B cell (primary cell): ENCODE measurements around the gene VPS26A. TPM values are rescaled to one million over a fixed set of nuclear protein-coding genes. Genes with fewer than 3 reads are reported as not detected.

Source experiments
- ATAC-seq: fragments of 200-7000 bp; cut with Tn5 transposase; one replicate; pipeline ENCODE4 v1.10.0; 2021; ENCODE audit warnings: low read depth, mild to moderate bottlenecking, moderate number of reproducible peaks, moderate library complexity
- CTCF ChIA-PET: fragments of 350-600 bp; sonication (Branson Sonifier 250); formaldehyde crosslinking; loops from one replicate; lab custom pipeline; 2021; ENCODE audit warnings: antibody characterized with exemption, inconsistent platforms; lab: Charles Lee
- POLR2A ChIA-PET: fragments of 350-600 bp; sonication (Branson Sonifier 250); formaldehyde crosslinking; loops from one replicate; lab custom pipeline; 2021; ENCODE audit warnings: antibody characterized with exemption; lab: Charles Lee
- DNase-seq: peaks from one replicate; pipeline ENCODE4 v3.0.0; 2013
- H2AFZ ChIP-seq: 2 replicates; pipeline ENCODE4 v1.6.1; 2012; ENCODE audit warnings: mild to moderate bottlenecking, low read depth, low read length; ENCODE audit not compliant: insufficient read depth, poor library complexity, severe bottlenecking
- H3K27ac ChIP-seq, 2 donors: 1 replicate in 1 of 2; 2 replicates in 1 of 2; pipeline ENCODE4 v1.5.1; 2012 to 2013; ENCODE audit warnings: low read length in 2 of 2, mild to moderate bottlenecking in 2 of 2, moderate library complexity in 1 of 2
- H3K27me3 ChIP-seq, 4 experiments: fragments of 200-600 bp in 1 of 4; sonication (generic) in 1 of 4; replicated peaks in 1 of 4; 1 replicate in 2 of 4; 2 replicates in 2 of 4; pipeline versions ENCODE4 v1.6.1 to v1.7.0; 2013 to 2016; ENCODE audit warnings: low read length in 3 of 4, mild to moderate bottlenecking in 2 of 4, mixed read lengths in 1 of 4, moderate library complexity in 1 of 4; ENCODE audit not compliant: insufficient read depth in 4 of 4, control insufficient read depth in 3 of 4; ENCODE audit errors: control extremely low read depth in 1 of 4
- H3K36me3 ChIP-seq, 2 experiments: replicated peaks in 1 of 2; 1 replicate in 1 of 2; 2 replicates in 1 of 2; pipeline versions ENCODE4 v1.6.1 to v1.7.1; 2013; ENCODE audit warnings: low read length in 1 of 2; ENCODE audit not compliant: insufficient read depth in 2 of 2, control insufficient read depth in 1 of 2; ENCODE audit errors: control extremely low read depth in 1 of 2, extremely low read depth in 1 of 2
- H3K4me1 ChIP-seq, 2 donors: fragments of 200-600 bp in 1 of 2; sonication (generic) in 1 of 2; 1 replicate in 1 of 2; 2 replicates in 1 of 2; pipeline versions ENCODE4 v1.5.1 to v1.6.1; 2013 to 2017; ENCODE audit warnings: low read length in 2 of 2; ENCODE audit not compliant: control insufficient read depth in 2 of 2, insufficient read depth in 2 of 2
- H3K4me2 ChIP-seq: replicated peaks from 2 replicates; pipeline ENCODE3; 2012; ENCODE audit warnings: mild to moderate bottlenecking, low read depth, low read length; ENCODE audit not compliant: poor library complexity, severe bottlenecking
- H3K4me3 ChIP-seq, 5 experiments: fragments of 200-600 bp in 1 of 5; sonication (generic) in 1 of 5; 1 replicate in 3 of 5; 2 replicates in 2 of 5; pipeline versions ENCODE4 v1.5.1 to v1.7.0; 2011 to 2016; ENCODE audit warnings: low read length in 4 of 5, mild to moderate bottlenecking in 4 of 5, low read depth in 2 of 5, control low read depth in 1 of 5, moderate library complexity in 1 of 5; ENCODE audit not compliant: insufficient read depth in 1 of 5; ENCODE audit errors: control extremely low read depth in 1 of 5, extremely low read depth in 1 of 5
- H3K79me2 ChIP-seq: fragments of 200-600 bp; sonication (generic); one replicate; pipeline ENCODE4 v1.6.0; 2016; ENCODE audit warnings: low read length; ENCODE audit not compliant: control insufficient read depth, insufficient read depth
- H3K9ac ChIP-seq: fragments of 200-600 bp; sonication (generic); 2 replicates; pipeline ENCODE4 v1.6.1; 2017; ENCODE audit warnings: mild to moderate bottlenecking, low read length, moderate library complexity
- H3K9me3 ChIP-seq, 3 donors: one replicate each; pipeline versions ENCODE4 v1.6.1 to v1.7.1; 2013; ENCODE audit warnings: low read length in 2 of 3; ENCODE audit not compliant: control insufficient read depth in 2 of 3, insufficient read depth in 1 of 3; ENCODE audit errors: control extremely low read depth in 1 of 3
- H4K20me1 ChIP-seq: 2 replicates; pipeline ENCODE4 v1.6.0; 2012; ENCODE audit warnings: mild to moderate bottlenecking, low read length; ENCODE audit not compliant: insufficient read depth, control insufficient read depth, poor library complexity, severe bottlenecking
- H3K27ac Mint-ChIP-seq: one replicate; pipeline ENCODE4 v1.8.0; 2021; ENCODE audit warnings: mixed read lengths
- H3K27me3 Mint-ChIP-seq: one replicate; pipeline ENCODE4 v1.8.0; 2021; ENCODE audit warnings: mixed read lengths
- H3K4me1 Mint-ChIP-seq: one replicate; pipeline ENCODE4 v1.8.0; 2021; ENCODE audit warnings: mixed read lengths
- H3K4me3 Mint-ChIP-seq: one replicate; pipeline ENCODE4 v1.8.0; 2021; ENCODE audit warnings: mixed read lengths
- H3K9me3 Mint-ChIP-seq: one replicate; pipeline ENCODE4 v1.8.0; 2022; ENCODE audit warnings: mixed read lengths; ENCODE audit not compliant: insufficient read depth
- EZH2 ChIP-seq: IDR thresholded peaks from 2 replicates; pipeline ENCODE4 v1.6.1; 2012; ENCODE audit warnings: borderline replicate concordance, low read depth, mild to moderate bottlenecking, moderate library complexity, low read length; ENCODE audit not compliant: insufficient read depth, poor library complexity, severe bottlenecking
- WGBS: methylation state at CpG from one replicate; pipeline ENCODE4 v1.1.5; 2013; ENCODE audit warnings: missing lambda C conversion rate; ENCODE audit not compliant: insufficient coverage; 5-methylcytosine and 5-hydroxymethylcytosine counted together
- intact Hi-C: fragments of 100-400 bp; cut with micrococcal nuclease; formaldehyde crosslinking; loops from one replicate; pipeline ENCODE4 v1.10.0; 2022
- polyA plus RNA-seq: library from polyadenylated mRNA; depleted of rRNA; stranded (reverse); fragments of >200 nt; gene quantifications from 2 replicates; pipeline ENCODE4 v1.2.3, GENCODE V29; 2012
- total RNA-seq, 2 donors: library from RNA; stranded (reverse); fragments of 120-200 nt in 1 of 2; gene quantifications; 1 replicate in 1 of 2; 2 replicates in 1 of 2; pipeline versions ENCODE4 v1.2.3 to v1.2.4, GENCODE V29; 2013 to 2022
- TF ChIP-seq, protein P1 (sequence below): fragments of 200-600 bp; IDR thresholded peaks from one replicate; pipeline ENCODE4 v1.8.0; 2022; ENCODE audit warnings: antibody characterized with exemption, mild to moderate bottlenecking

Gene VPS26A
- total and polyA plus RNA-seq, 2 donors (not counting 1 experiment from before 2014, with no cell fraction given): 5.0 to 29.9 TPM

DNA sequence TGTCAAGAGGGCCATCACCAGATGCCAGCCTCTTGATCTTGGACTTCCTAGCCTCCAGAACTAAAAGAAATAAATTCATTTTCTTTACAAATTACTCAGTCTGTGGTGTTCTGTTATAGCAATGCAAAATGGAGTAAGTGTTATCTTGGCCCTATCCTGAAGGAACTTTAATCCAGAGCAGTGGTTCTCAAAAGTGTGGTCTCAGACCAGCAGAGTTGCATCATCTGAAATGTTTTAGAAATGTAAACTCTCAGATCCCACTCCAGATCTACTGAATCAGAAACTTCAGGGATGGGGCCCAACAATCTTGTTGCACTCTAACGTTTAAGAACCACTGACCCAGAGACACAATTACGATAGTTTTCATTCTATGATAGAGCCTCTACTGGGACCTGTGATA, 52.8 kb downstream of the VPS26A start:
- Histone ChIP-seq H3K27ac (no peak overlapping the region), H2AFZ (no peak overlapping the region), H3K79me2 (peaks cover 21% of the 10 kb centered on the region), H3K36me3 (peaks cover 1 to 4% of the 10 kb centered on the region in 2 experiments), H3K27me3 (no peaks in the 10 kb centered on the region), H3K9ac (no peak overlapping the region), H3K4me3 (no peak overlapping the region), H3K4me1 (peaks cover 11 to 21% of the 10 kb centered on the region in 2 donors), H3K4me2 (no peak overlapping the region), H4K20me1 (peaks cover 6% of the 10 kb centered on the region), H3K9me3 (no peaks in the 10 kb centered on the region)
- Mint-ChIP-seq H3K27me3 (no peaks in the 10 kb centered on the region), H3K27ac (no peak overlapping the region), H3K9me3 (no peaks in the 10 kb centered on the region), H3K4me3 (no peak overlapping the region), H3K4me1 (peaks cover 26% of the 10 kb centered on the region)
- ATAC-seq (no peak), DNase-seq (no peak)
- ChIA-PET POLR2A (no interaction called here), CTCF (no interaction called here)
- no peak for TF ChIP-seq EZH2
- TF ChIP-seq, protein P1, sequence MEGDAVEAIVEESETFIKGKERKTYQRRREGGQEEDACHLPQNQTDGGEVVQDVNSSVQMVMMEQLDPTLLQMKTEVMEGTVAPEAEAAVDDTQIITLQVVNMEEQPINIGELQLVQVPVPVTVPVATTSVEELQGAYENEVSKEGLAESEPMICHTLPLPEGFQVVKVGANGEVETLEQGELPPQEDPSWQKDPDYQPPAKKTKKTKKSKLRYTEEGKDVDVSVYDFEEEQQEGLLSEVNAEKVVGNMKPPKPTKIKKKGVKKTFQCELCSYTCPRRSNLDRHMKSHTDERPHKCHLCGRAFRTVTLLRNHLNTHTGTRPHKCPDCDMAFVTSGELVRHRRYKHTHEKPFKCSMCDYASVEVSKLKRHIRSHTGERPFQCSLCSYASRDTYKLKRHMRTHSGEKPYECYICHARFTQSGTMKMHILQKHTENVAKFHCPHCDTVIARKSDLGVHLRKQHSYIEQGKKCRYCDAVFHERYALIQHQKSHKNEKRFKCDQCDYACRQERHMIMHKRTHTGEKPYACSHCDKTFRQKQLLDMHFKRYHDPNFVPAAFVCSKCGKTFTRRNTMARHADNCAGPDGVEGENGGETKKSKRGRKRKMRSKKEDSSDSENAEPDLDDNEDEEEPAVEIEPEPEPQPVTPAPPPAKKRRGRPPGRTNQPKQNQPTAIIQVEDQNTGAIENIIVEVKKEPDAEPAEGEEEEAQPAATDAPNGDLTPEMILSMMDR: no peak
- intact Hi-C loops: loop anchor here (10.0 kb wide), 1 partner anchor 452 kb away; the partner anchor contains the start of gene CCAR1
- 100% methylated on average over 1 of the region's 2 CpGs for WGBS

DNA sequence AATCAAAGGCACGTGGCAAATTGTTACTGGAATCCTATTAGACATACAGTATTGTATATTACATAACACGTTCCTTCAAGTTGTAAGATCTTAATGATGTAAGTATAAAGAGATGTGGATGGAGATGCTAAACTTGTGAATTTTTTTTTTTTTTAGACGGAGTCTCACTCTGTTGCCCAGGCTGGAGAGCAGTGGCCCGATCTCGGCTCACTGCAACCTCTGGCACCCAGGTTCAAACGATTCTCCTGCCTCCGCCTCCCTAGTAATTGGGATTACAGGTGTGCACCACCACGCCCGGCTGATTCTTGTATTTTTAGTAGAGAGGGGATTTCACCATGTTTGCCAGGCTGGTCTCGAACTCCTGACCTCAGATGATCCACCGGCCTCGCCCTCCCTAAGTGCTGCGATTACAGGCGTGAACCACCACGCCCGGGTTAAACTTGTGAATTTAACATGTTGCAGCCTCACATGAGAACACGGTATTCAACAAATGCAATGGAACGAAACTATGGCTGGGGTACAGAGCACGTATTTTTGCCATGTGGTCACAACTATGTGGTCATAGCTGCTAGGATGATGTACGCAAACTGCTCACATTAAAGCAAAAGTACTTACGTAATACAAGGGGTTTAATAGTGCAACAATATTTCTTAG, 55.2 kb downstream of the VPS26A start:
- peak overlapping the region; percentile 79 to 96 (median 94) for H3K4me3 ChIP-seq
- POLR2A ChIA-PET: interaction anchor here (1.4 kb wide), 1 partner anchor 223 kb away, joined by 4 read pairs; the partner anchor contains the start of gene DDX21

More for the DNA sequence above, 55.2 kb downstream of the VPS26A start:
- Mint-ChIP-seq H3K4me1 (peaks cover 36% of the 10 kb centered on the region), H3K27ac (peak overlapping the region; percentile 100), H3K27me3 (no peaks in the 10 kb centered on the region), H3K4me3 (peak overlapping the region; percentile 97), H3K9me3 (no peaks in the 10 kb centered on the region)
- Histone ChIP-seq H3K4me2 (peak overlapping the region; percentile 85), H3K27ac (peak overlapping the region; percentile 91 to 99), H3K27me3 (no peaks in the 10 kb centered on the region), H3K4me1 (peaks cover 11 to 18% of the 10 kb centered on the region in 2 donors), H2AFZ (peak overlapping the region; percentile 86), H3K9me3 (no peaks in the 10 kb centered on the region), H3K36me3 (peaks cover 0 to 8% of the 10 kb centered on the region in 2 experiments), H3K9ac (peak overlapping the region; percentile 97), H4K20me1 (peaks cover 6% of the 10 kb centered on the region), H3K79me2 (peaks cover 44% of the 10 kb centered on the region)
- TF ChIP-seq EZH2: no peak
- TF ChIP-seq, protein P1: no peak
- CTCF ChIA-PET: no interaction called here
- DNase-seq (peak; percentile 13), ATAC-seq (peak; percentile 19)
- 23% methylated on average over 11 of the region's 21 CpGs for WGBS
- intact Hi-C loops: loop anchor here (1.0 to 10.0 kb wide), 5 partner anchors 56 to 454 kb away; partner anchors contain the start of genes CCAR1 and DDX21
